ENCODE measurements around the gene YWHAE. TPM values are rescaled to one million over a fixed set of nuclear protein-coding genes. Genes with fewer than 3 reads are reported as not detected.
"Not testable (repeated sequence)": the region's sequence is repeated elsewhere in the genome, so short reads cannot be mapped to it uniquely, and the experiment has no call there.

The YWHAE gene
- total RNA-seq, 4 donors from 2014 or later: 505 to 758 (median 567) TPM

GRCh38 chr17:1391577-1391976 is 8.4 kb downstream of the YWHAE start:
- no peaks in the 10 kb centered on the region for H3K27me3 ChIP-seq
- no peak overlapping the region for H3K27ac ChIP-seq
- H3K4me3 ChIP-seq: no peak overlapping the region
- no peak for DNase-seq
- intact Hi-C loops (cut with DNase I): no loop called here
- H3K9me3 ChIP-seq: no peaks in the 10 kb centered on the region
- 80 to 85% methylated on average over 6 to 9 of the region's 9 CpGs for WGBS, 2 donors
- H3K36me3 ChIP-seq: peaks cover 0 to 16% (median 0%) of the 10 kb centered on the region in 3 donors
- TF ChIP-seq POLR2A (IDR thresholded peaks at IDR 0.05) (no peak), CTCF (IDR thresholded peaks at IDR 0.05) (no peak)
- H3K4me1 ChIP-seq: peaks cover 33 to 100% (median 78%) of the 10 kb centered on the region in 3 donors

DNA sequence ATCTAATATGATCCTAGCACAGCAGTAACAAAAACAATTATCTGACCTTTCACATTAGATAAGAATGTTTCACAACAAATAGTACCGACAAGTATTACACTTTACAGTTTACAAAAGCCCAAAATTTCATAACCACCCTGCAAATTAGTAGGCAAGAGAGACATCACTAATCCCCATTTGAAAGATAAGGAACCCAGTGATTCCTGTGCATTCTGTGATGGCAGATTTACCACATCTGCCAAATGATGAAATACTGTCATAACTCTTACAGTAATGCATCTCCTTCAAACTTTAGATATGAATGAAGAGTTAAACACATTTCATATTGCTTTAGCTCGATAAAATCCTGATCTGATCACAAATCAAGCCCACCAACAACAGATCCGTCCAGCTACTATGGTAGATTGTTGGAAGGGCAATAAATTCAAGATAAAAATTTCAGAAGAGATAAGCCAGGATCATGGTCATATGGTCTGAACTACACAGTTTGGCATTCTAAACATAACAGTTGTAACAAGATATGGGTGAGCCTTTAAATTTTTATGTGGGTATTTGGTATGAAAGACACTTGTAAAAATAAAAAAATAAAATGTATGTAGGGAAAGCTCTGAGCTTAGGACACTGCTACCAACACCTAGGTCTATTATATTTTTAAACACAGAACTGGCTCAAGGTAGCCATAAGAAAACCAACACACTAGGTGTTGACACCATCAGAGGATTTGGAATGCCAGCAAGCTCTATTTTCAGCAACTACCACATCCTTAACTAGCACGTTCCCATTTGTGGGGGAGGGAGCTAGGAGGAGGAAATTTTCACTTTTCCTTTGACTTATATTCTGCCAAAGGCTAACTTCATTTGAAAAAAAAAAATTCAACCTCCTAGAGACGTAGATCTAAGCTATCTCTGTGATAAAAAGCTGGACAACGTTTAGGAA is 9.3 kb downstream of the YWHAE start:
- Histone ChIP-seq H3K9me3 (no peaks in the 10 kb centered on the region), H3K4me3 (no peak overlapping the region), H3K27ac (peak overlapping the region in 1 of 4 donors; percentile 6), H3K36me3 (peaks cover 0 to 7% (median 0%) of the 10 kb centered on the region in 3 donors), H3K27me3 (no peaks in the 10 kb centered on the region), H3K4me1 (peaks cover 29 to 100% (median 79%) of the 10 kb centered on the region in 3 donors)
- intact Hi-C loops (cut with DNase I): no loop called here
- WGBS, 2 donors: 18 to 23% methylated on average over 6 of the region's 6 CpGs
- TF ChIP-seq POLR2A (IDR thresholded peaks at IDR 0.05) (no peak), CTCF (IDR thresholded peaks at IDR 0.05) (no peak)
- no peak for DNase-seq

DNA sequence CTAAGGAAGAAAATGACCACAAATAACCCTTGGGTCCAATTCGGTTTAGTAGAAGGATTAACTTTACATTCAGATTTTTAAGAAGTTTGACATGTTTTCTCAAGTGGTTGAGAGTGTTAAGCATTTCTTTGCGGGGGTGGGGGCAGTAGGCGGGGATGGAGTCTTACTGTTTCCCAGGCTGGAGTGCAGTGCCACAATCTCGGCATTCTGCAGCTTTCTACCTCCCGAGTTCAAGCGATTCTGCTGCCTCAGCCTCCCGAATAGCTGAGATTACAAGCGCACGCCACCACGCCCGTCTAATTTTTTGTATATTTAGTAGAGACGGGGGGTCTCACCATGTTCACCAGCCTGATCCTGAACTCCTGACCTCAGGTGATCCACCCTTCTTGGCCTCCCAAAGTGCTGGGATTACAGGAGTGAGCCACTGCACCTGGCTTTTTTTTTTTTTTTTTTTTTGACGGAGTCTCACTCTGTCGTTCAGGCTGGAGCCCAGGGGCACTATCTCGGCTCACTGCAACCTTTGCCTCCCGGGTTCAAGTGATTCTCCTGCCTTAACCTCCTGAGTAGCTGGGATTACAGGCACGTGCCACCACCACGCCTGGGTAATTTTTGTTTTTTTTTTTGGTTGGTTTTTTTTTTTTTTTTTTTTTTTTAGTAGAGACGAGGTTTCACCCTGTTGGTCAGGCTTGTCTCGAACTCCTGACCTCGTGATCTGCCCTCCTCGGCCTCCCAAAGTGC is 12.4 kb downstream of the YWHAE start:
- DNase-seq; H3K9me3 ChIP-seq; H3K4me3 ChIP-seq; intact Hi-C loops (cut with DNase I); H3K36me3 ChIP-seq; H3K27me3 ChIP-seq; H3K27ac ChIP-seq: not testable (repeated sequence)
- 50 to 52% methylated on average over 16 to 18 of the region's 22 CpGs for WGBS, 2 donors
- H3K4me1 ChIP-seq: peaks cover 21 to 100% (median 80%) of the 10 kb centered on the region in 3 donors

GRCh38 chr17:1386675-1387190 is 13.3 kb downstream of the YWHAE start:
- peak overlapping the region in 3 of 4 donors; percentile 5 to 21 (median 9) for H3K27ac ChIP-seq
- H3K4me3 ChIP-seq; intact Hi-C loops (cut with DNase I); H3K27me3 ChIP-seq; DNase-seq; H3K9me3 ChIP-seq: not testable (repeated sequence)
- H3K4me1 ChIP-seq: peaks cover 18 to 100% (median 71%) of the 10 kb centered on the region in 3 donors
- 61 to 65% methylated on average over 3 to 6 of the region's 8 CpGs for WGBS, 2 donors
- H3K36me3 ChIP-seq: peaks cover 0 to 12% (median 0%) of the 10 kb centered on the region in 3 donors

GRCh38 chr17:1386265-1386664 is 13.8 kb downstream of the YWHAE start:
- no peak for TF ChIP-seq CTCF (IDR thresholded peaks at IDR 0.05)
- no peak for TF ChIP-seq POLR2A (IDR thresholded peaks at IDR 0.05)
- H3K4me1 ChIP-seq: peaks cover 13 to 100% (median 70%) of the 10 kb centered on the region in 3 donors
- intact Hi-C loops (cut with DNase I): no loop called here

More at GRCh38 chr17:1386265-1386664, 13.8 kb downstream of the YWHAE start:
- 46 to 62% methylated on average over 2 of the region's 2 CpGs for WGBS, 2 donors
- Histone ChIP-seq H3K9me3 (no peaks in the 10 kb centered on the region), H3K27me3 (no peaks in the 10 kb centered on the region), H3K36me3 (peaks cover 0 to 16% (median 0%) of the 10 kb centered on the region in 3 donors), H3K27ac (peak overlapping the region in 3 of 4 donors; percentile 5 to 21 (median 9)), H3K4me3 (no peak overlapping the region)
- no peak for DNase-seq

All from esophagus squamous epithelium (tissue), 5 donors.